HPDE6-E6E7 (cell line): ENCODE data around the gene PDCD6IP.
"Not testable (repeated sequence)": the region's sequence is repeated elsewhere in the genome, so short reads cannot be mapped to it uniquely, and the experiment has no call there.

Experiments used
- DNase-seq: peaks from one replicate; pipeline ENCODE4 v3.0.0; 2011; ENCODE audit warnings: missing footprints; ENCODE audit errors: extremely low spot score

Gene PDCD6IP

GRCh38 chr3:33855407-33855806 lies 57.0 kb downstream of the PDCD6IP start:
- not testable (repeated sequence) for DNase-seq

- DNase-seq = no peak
These were observed 57.6 kb downstream of the PDCD6IP start for GRCh38 chr3:33855884-33856546.

GRCh38 chr3:33857701-33858100 lies 59.3 kb downstream of the PDCD6IP start:
- DNase-seq = not testable (repeated sequence)

- DNase-seq = no peak
These were observed 59.7 kb downstream of the PDCD6IP start for GRCh38 chr3:33858131-33858530.

GRCh38 chr3:33860373-33861050 lies 62.1 kb downstream of the PDCD6IP start:
- DNase-seq = no peak

GRCh38 chr3:33865133-33865532 lies 66.7 kb downstream of the PDCD6IP start:
- no peak for DNase-seq

- DNase-seq = no peak
These were observed 69.9 kb downstream of the PDCD6IP start for GRCh38 chr3:33868309-33868708.

GRCh38 chr3:33869977-33870376 lies 71.5 kb downstream of the PDCD6IP start:
- no peak for DNase-seq

GRCh38 chr3:33874815-33875214 lies 76.4 kb downstream of the PDCD6IP start:
- no peak for DNase-seq

- no peak for DNase-seq
These were observed 77.2 kb downstream of the PDCD6IP start for GRCh38 chr3:33875680-33876079.

GRCh38 chr3:33877187-33877586 lies 78.8 kb downstream of the PDCD6IP start:
- DNase-seq = no peak

- DNase-seq = no peak
These were observed 81.1 kb downstream of the PDCD6IP start for GRCh38 chr3:33879540-33879939.

GRCh38 chr3:33881156-33882064 lies 83.0 kb downstream of the PDCD6IP start:
- no peak for DNase-seq

GRCh38 chr3:33882296-33882695 lies 83.9 kb downstream of the PDCD6IP start:
- no peak for DNase-seq

GRCh38 chr3:33883538-33883950 lies 85.1 kb downstream of the PDCD6IP start:
- DNase-seq = no peak

- no peak for DNase-seq
These were observed 85.6 kb downstream of the PDCD6IP start for GRCh38 chr3:33883951-33884561.

GRCh38 chr3:33884701-33885100 lies 86.3 kb downstream of the PDCD6IP start:
- DNase-seq = no peak

- no peak for DNase-seq
These were observed 87.1 kb downstream of the PDCD6IP start for GRCh38 chr3:33885496-33885895.

- no peak for DNase-seq
These were observed 87.6 kb downstream of the PDCD6IP start for GRCh38 chr3:33886015-33886414.

GRCh38 chr3:33887478-33887877 lies 89.0 kb downstream of the PDCD6IP start:
- DNase-seq = no peak

- no peak for DNase-seq
These were observed 91.1 kb downstream of the PDCD6IP start for GRCh38 chr3:33889394-33890039.
